Activated CD4-positive, alpha-beta T cell treated with anti-CD3 and anti-CD28 coated beads, Interleukin-10, Interleukin-2, amounts not matched to agents 100 ng/mL and 50 ng/mL, durations not matched to agents 16 hours and 8 hours (primary cell): ENCODE measurements around the gene SUSD3.
"Not testable (repeated sequence)": the region's sequence is repeated elsewhere in the genome, so short reads cannot be mapped to it uniquely, and the experiment has no call there.

Experiments
- DNase-seq: peaks from one replicate; pipeline ENCODE4 v3.0.0-alpha.2; 2020

Gene SUSD3

GRCh38 chr9:93058355-93059010, at the start of gene SUSD3:
Gene SUSD3, plus strand, starts transcription at chr9:93058701. Its CDS starts 42 bp downstream, at chr9:93058743.
- peak; percentile 79 for DNase-seq

- no peak for DNase-seq
These were observed 49.0 kb upstream of the SUSD3 start for GRCh38 chr9:93009337-93010015.

- DNase-seq = no peak
These were observed 48.4 kb upstream of the SUSD3 start for GRCh38 chr9:93010056-93010455.

- no peak for DNase-seq
These were observed 47.8 kb upstream of the SUSD3 start for GRCh38 chr9:93010704-93011103.

- no peak for DNase-seq
These were observed 47.4 kb upstream of the SUSD3 start for GRCh38 chr9:93011114-93011513.

- DNase-seq = no peak
These were observed 45.3 kb upstream of the SUSD3 start for GRCh38 chr9:93012963-93013855.

GRCh38 chr9:93013856-93014582, 44.5 kb upstream of the SUSD3 start:
- DNase-seq = no peak

GRCh38 chr9:93015190-93015589, 43.3 kb upstream of the SUSD3 start:
- not testable (repeated sequence) for DNase-seq

- DNase-seq = no peak
These were observed 40.9 kb upstream of the SUSD3 start for GRCh38 chr9:93017621-93018020.

GRCh38 chr9:93020151-93020550, 38.4 kb upstream of the SUSD3 start:
- no peak for DNase-seq

- peak; percentile 57 for DNase-seq
These were observed 37.5 kb upstream of the SUSD3 start for GRCh38 chr9:93020771-93021670.

- DNase-seq = no peak
These were observed 36.4 kb upstream of the SUSD3 start for GRCh38 chr9:93022066-93022465.

- DNase-seq = no peak
These were observed 35.6 kb upstream of the SUSD3 start for GRCh38 chr9:93022721-93023520.

GRCh38 chr9:93023521-93023815, 35.0 kb upstream of the SUSD3 start:
- DNase-seq = no peak

- DNase-seq = no peak
These were observed 33.9 kb upstream of the SUSD3 start for GRCh38 chr9:93024646-93024910.

- no peak for DNase-seq
These were observed 33.4 kb upstream of the SUSD3 start for GRCh38 chr9:93024986-93025630.

- DNase-seq = no peak
These were observed 32.8 kb upstream of the SUSD3 start for GRCh38 chr9:93025736-93026135.

GRCh38 chr9:93026640-93027039, 31.9 kb upstream of the SUSD3 start:
- no peak for DNase-seq

- no peak for DNase-seq
These were observed 30.8 kb upstream of the SUSD3 start for GRCh38 chr9:93027750-93028149.

- DNase-seq = peak; percentile 85
These were observed 30.0 kb upstream of the SUSD3 start for GRCh38 chr9:93028448-93029006.
